Body of pancreas (tissue), 4 donors: ENCODE data around the gene HSPA12A. TPM values are rescaled to one million over a fixed set of nuclear protein-coding genes. Genes with fewer than 3 reads are reported as not detected.

Source experiments
- ATAC-seq: fragments of 150-250 bp; one replicate; pipeline ENCODE4 v1.9.1; 2016
- DNase-seq, 4 donors: peaks; one replicate each; pipeline ENCODE4 v3.0.0-alpha.2; 2019
- H3K27ac ChIP-seq, 4 donors: fragments of 200-600 bp; sonication (generic); 1 replicate in 3 of 4; 2 replicates in 1 of 4; pipeline versions ENCODE4 v1.5.1 to v1.6.1; 2016 to 2019; ENCODE audit warnings: mild to moderate bottlenecking in 1 of 4, mixed read lengths in 1 of 4, moderate library complexity in 1 of 4
- H3K27me3 ChIP-seq, 2 donors: fragments of 200-600 bp; sonication (generic); one replicate each; pipeline ENCODE4 v1.6.0; 2016; ENCODE audit warnings: mild to moderate bottlenecking in 1 of 2
- H3K36me3 ChIP-seq, 2 donors: fragments of 200-600 bp; sonication (generic); replicated peaks in 1 of 2; 2 replicates each; pipeline ENCODE4 v1.5.1; 2016; ENCODE audit warnings: low read depth in 2 of 2; ENCODE audit not compliant: insufficient read depth in 1 of 2
- H3K4me1 ChIP-seq: fragments of 200-600 bp; sonication (generic); one replicate; pipeline ENCODE4 v1.6.0; 2016
- H3K4me3 ChIP-seq, 2 donors: fragments of 200-600 bp; sonication (generic); 1 replicate in 1 of 2; 2 replicates in 1 of 2; pipeline ENCODE4 v1.5.1; 2016 to 2019
- H3K9me3 ChIP-seq, 3 donors: fragments of 200-600 bp; sonication (generic); 1 replicate in 2 of 3; 2 replicates in 1 of 3; pipeline ENCODE4 v1.5.1; 2016
- POLR2A ChIP-seq, 3 donors: fragments of 450-650 bp; IDR thresholded peaks; one replicate each; pipeline ENCODE4 v1.6.1; 2016; ENCODE audit warnings: antibody characterized with exemption in 3 of 3, mild to moderate bottlenecking in 2 of 3
- WGBS, 2 donors: methylation state at CpG; one replicate each; pipeline ENCODE4 v1.1.5; 2017; 5-methylcytosine and 5-hydroxymethylcytosine counted together
- intact Hi-C: fragments of 100-400 bp; cut with DNase I; formaldehyde crosslinking; loops from one replicate; pipeline ENCODE4 v1.15.1; 2023
- total RNA-seq, 2 donors: library from RNA; depleted of rRNA; stranded (reverse); fragments of >200 nt; gene quantifications; one replicate each; pipeline ENCODE4 v1.1.0, GENCODE V29; 2016
- TF ChIP-seq, protein P1 (sequence below), 7 experiments: fragments of 450-650 bp in 4 of 7; fragments of 200-600 bp in 3 of 7; sonication (generic) in 3 of 7; IDR thresholded peaks; one replicate each; pipeline ENCODE4 v1.5.1; 2016 to 2019; ENCODE audit warnings: antibody characterized with exemption in 7 of 7

The HSPA12A gene
- total RNA-seq, 2 donors from 2014 or later: 8.3 to 22.7 TPM

DNA sequence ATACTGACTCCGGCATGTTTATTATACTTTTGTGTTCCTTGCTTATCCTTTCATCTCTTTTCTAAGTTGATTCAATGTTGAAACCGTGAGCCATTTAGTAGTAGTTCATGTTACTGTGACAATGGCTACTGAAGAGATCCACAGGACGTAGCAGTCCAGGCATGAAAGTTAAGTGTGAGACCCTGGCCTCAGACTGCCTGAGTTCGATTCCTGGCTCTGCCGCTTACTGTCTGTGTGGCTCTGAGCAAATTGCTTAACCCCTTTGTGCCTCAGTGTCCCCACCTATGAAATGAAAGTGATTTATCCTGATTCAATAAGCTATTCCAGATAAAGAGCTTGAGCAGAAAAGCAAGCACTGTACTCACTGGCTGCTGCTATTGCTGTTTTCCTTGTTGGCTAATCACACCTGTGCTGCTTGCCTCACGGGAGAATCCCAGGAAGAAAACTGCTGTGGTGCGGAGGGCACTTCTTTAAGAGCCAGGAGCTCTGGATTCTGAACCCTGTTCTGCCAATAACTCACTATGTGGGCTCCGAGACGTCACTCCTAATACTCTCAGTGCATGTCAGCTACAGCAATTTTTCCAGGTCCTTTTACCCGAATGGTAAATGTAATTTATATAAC is 83.2 kb downstream of the HSPA12A start:
- H3K27ac ChIP-seq: peak overlapping the region; percentile 38 to 81 (median 62)
- WGBS, 2 donors: 28% methylated on average over 10 of the region's 10 CpGs
- peak; percentile 11 for ATAC-seq
- TF ChIP-seq POLR2A (IDR thresholded peaks at IDR 0.05): peak in 1 of 3 donors; percentile 43
- TF ChIP-seq, protein P1, sequence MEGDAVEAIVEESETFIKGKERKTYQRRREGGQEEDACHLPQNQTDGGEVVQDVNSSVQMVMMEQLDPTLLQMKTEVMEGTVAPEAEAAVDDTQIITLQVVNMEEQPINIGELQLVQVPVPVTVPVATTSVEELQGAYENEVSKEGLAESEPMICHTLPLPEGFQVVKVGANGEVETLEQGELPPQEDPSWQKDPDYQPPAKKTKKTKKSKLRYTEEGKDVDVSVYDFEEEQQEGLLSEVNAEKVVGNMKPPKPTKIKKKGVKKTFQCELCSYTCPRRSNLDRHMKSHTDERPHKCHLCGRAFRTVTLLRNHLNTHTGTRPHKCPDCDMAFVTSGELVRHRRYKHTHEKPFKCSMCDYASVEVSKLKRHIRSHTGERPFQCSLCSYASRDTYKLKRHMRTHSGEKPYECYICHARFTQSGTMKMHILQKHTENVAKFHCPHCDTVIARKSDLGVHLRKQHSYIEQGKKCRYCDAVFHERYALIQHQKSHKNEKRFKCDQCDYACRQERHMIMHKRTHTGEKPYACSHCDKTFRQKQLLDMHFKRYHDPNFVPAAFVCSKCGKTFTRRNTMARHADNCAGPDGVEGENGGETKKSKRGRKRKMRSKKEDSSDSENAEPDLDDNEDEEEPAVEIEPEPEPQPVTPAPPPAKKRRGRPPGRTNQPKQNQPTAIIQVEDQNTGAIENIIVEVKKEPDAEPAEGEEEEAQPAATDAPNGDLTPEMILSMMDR (IDR thresholded peaks at IDR 0.05): no peak
- intact Hi-C loops: no loop called here
- H3K9me3 ChIP-seq: no peaks in the 10 kb centered on the region
- H3K4me1 ChIP-seq: peaks cover 21% of the 10 kb centered on the region
- DNase-seq: peak; percentile 49 to 59 (median 56)
- no peak overlapping the region for H3K4me3 ChIP-seq
- peaks cover 2 to 3% of the 10 kb centered on the region in 2 donors for H3K36me3 ChIP-seq
- H3K27me3 ChIP-seq: no peaks in the 10 kb centered on the region

DNA sequence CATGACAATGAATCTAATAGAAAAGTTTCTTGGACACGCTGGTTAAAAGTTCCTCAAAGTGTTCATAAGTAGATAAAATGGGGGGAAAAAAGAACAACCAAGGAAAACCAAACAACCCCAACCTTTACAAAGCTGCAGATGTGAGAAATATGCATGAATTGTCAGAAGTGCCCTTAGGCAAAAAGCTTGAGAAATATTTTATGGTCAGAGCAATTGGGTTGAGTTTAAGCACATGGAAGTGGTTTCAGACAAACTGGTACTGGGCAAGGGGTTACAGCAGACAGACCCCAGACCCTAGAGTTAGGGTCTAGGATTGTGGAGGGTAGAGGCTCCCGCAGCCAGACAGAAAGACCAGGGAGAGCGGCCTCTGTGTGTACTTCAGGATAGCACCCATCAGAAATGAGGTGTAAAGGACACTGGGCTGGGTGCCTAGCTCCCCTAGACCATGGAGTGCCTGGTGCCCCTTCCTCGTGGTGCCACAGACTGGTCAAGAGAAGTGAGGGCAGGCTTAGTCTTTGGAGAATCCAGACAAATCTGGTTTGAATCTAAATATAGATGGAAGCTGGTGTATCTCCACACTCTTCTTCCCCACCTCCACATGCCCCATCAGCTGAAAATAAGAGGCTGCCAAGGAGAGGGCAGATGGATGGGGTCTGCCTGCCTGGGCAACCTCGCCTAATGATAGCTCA is 84.4 kb downstream of the HSPA12A start:
- Histone ChIP-seq H3K36me3 (peaks cover 2 to 3% of the 10 kb centered on the region in 2 donors), H3K9me3 (no peaks in the 10 kb centered on the region), H3K27me3 (no peaks in the 10 kb centered on the region), H3K27ac (peak overlapping the region; percentile 38 to 81 (median 62)), H3K4me1 (peaks cover 32% of the 10 kb centered on the region), H3K4me3 (no peak overlapping the region)
- ATAC-seq (peak; percentile 38), DNase-seq (peak; percentile 65 to 74 (median 72))
- intact Hi-C loops: no loop called here
- TF ChIP-seq POLR2A (IDR thresholded peaks at IDR 0.05): peak; percentile 34 to 56 (median 47)
- TF ChIP-seq, protein P1 (IDR thresholded peaks at IDR 0.05): no peak
- 35 to 41% methylated on average over 5 of the region's 5 CpGs for WGBS, 2 donors

DNA sequence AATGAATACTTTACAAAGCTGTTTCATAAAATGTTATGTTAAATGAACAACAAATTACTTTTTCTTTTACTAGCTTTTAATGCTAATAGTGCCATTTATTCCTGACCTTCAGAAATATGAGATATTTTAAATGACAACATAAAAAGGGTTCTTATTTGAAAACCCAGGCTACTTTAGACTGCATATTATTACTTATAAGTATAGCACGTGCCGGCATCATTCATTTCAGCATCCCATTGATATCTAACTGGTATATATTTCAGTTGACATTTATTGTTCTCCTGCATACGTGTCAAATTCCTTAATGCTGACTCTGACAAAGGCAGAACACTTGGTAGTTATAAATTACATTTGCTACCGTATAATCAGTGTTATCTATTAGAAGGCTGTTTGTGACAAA is 86.3 kb downstream of the HSPA12A start:
- ATAC-seq: no peak

DNA sequence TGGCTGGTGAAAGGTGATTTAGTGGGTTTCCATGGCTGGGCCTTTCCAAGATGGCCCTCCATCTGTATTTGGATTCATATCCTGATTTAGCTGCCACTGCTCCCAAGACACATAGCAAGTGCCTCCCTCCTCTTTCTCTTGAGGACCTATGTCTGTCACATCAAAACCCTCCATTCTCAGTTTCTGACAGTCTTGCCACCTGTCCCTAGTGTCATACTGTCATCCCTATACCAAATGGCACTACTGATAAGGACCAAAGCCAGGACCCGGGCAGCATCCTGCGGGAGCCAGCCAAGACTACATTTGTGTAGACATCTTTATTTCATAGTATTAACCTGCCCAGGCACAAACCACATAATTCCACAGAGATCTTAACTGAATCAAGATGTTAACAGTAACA is 86.8 kb downstream of the HSPA12A start:
- 41 to 43% methylated on average over 2 of the region's 2 CpGs for WGBS, 2 donors
- TF ChIP-seq, protein P1 (IDR thresholded peaks at IDR 0.05): no peak
- peak in 1 of 3 donors; percentile 15 for TF ChIP-seq POLR2A (IDR thresholded peaks at IDR 0.05)
- intact Hi-C loops: no loop called here
- DNase-seq (no peak), ATAC-seq (no peak)
- Histone ChIP-seq H3K9me3 (no peaks in the 10 kb centered on the region), H3K4me1 (peaks cover 37% of the 10 kb centered on the region), H3K4me3 (no peak overlapping the region), H3K36me3 (peaks cover 2 to 3% of the 10 kb centered on the region in 2 donors), H3K27me3 (no peaks in the 10 kb centered on the region), H3K27ac (peak overlapping the region in 1 of 4 donors; percentile 4)

More for the DNA sequence above, 86.3 kb downstream of the HSPA12A start:
- TF ChIP-seq, protein P1 (IDR thresholded peaks at IDR 0.05): no peak
- no peak for TF ChIP-seq POLR2A (IDR thresholded peaks at IDR 0.05)
- Histone ChIP-seq H3K27ac (peak overlapping the region in 1 of 4 donors; percentile 4), H3K9me3 (no peaks in the 10 kb centered on the region), H3K4me3 (no peak overlapping the region), H3K36me3 (peaks cover 2 to 3% of the 10 kb centered on the region in 2 donors), H3K27me3 (no peaks in the 10 kb centered on the region), H3K4me1 (peaks cover 34% of the 10 kb centered on the region)
- DNase-seq: no peak
- intact Hi-C loops: no loop called here
- 38 to 48% methylated on average over 4 of the region's 4 CpGs for WGBS, 2 donors
